ENCODE data around the gene MMP15.
"Not testable (repeated sequence)": the region's sequence is repeated elsewhere in the genome, so short reads cannot be mapped to it uniquely, and the experiment has no call there.

Gene MMP15

DNA sequence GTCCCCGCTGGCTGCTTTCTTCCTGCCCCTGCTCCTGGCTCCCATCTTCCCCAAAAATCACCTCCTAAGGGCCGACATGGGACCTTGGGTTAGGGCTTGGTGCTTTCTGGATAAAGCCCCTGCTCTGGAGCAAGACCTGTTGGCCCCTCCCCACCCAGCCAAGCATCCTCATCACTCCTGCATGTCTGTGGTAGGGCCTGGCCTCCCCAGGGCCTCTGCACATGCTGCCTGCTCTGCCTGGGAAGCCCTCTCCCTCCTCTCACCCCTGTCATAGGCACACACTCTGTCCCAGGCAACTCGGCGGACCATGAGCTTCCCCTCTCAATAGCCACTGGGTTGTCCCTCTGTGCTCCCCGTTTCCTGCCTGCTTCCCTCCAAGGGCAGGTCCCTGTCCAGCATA, 68.5 kb downstream of the MMP15 start:
- DNase-seq = no peak

GRCh38 chr16:58094791-58095574, 69.4 kb downstream of the MMP15 start:
- no peak for DNase-seq

GRCh38 chr16:58095575-58095960, 70.0 kb downstream of the MMP15 start:
- DNase-seq = not testable (repeated sequence)

GRCh38 chr16:58096249-58096648, 70.7 kb downstream of the MMP15 start:
- DNase-seq = no peak
